CD4-positive, alpha-beta memory T cell (primary cell): ENCODE data around the gene RRP8. TPM values are rescaled to one million over a fixed set of nuclear protein-coding genes. Genes with fewer than 3 reads are reported as not detected.

Source experiments
- CTCF ChIA-PET: fragments of 350-600 bp; sonication (Branson Sonifier 250); formaldehyde crosslinking; loops from one replicate; lab custom pipeline; 2021; ENCODE audit warnings: inconsistent platforms; ENCODE audit not compliant: partially characterized antibody; lab: Charles Lee
- POLR2A ChIA-PET: fragments of 350-600 bp; sonication (Branson Sonifier 250); formaldehyde crosslinking; loops from one replicate; lab custom pipeline; 2021; ENCODE audit not compliant: partially characterized antibody; lab: Charles Lee
- DNase-seq, 5 donors: peaks; one replicate each; pipeline versions ENCODE4 v3.0.0 to v3.0.0-alpha.2; 2020 to 2022; ENCODE audit warnings: mixed read lengths in 1 of 5
- H3K27ac ChIP-seq: one replicate; pipeline ENCODE4 v1.7.0; 2013; ENCODE audit warnings: low read depth, low read length
- H3K27me3 ChIP-seq: 2 replicates; pipeline ENCODE4 v1.7.0; 2013; ENCODE audit warnings: mild to moderate bottlenecking, low read length, moderate library complexity; ENCODE audit not compliant: insufficient read depth
- H3K36me3 ChIP-seq: 2 replicates; pipeline ENCODE4 v1.7.0; 2013; ENCODE audit warnings: mild to moderate bottlenecking, low read length, moderate library complexity; ENCODE audit not compliant: insufficient read depth
- H3K4me1 ChIP-seq: 2 replicates; pipeline ENCODE4 v1.7.0; 2013; ENCODE audit warnings: mild to moderate bottlenecking, low read length, moderate library complexity; ENCODE audit not compliant: insufficient read depth
- H3K4me3 ChIP-seq, 2 donors: one replicate each; pipeline ENCODE4 v1.7.0; 2013; ENCODE audit warnings: low read length in 2 of 2, mild to moderate bottlenecking in 1 of 2
- H3K9me3 ChIP-seq, 2 donors: one replicate each; pipeline ENCODE4 v1.7.0; 2013; ENCODE audit warnings: low read length in 2 of 2, control low read depth in 1 of 2; ENCODE audit not compliant: control insufficient read depth in 1 of 2
- H3K27ac Mint-ChIP-seq, 7 donors: one replicate each; pipeline ENCODE4 v1.8.0; 2020 to 2021; ENCODE audit warnings: mixed read lengths in 7 of 7, mild to moderate bottlenecking in 6 of 7, inconsistent platforms in 3 of 7, moderate library complexity in 3 of 7
- H3K27me3 Mint-ChIP-seq, 2 donors: one replicate each; pipeline ENCODE4 v1.8.0; 2020 to 2021; ENCODE audit warnings: mixed read lengths in 2 of 2
- H3K36me3 Mint-ChIP-seq, 2 donors: one replicate each; pipeline ENCODE4 v1.8.0; 2020 to 2021; ENCODE audit warnings: mixed read lengths in 2 of 2, inconsistent platforms in 1 of 2, mild to moderate bottlenecking in 1 of 2
- H3K4me1 Mint-ChIP-seq, 4 donors: one replicate each; pipeline ENCODE4 v1.8.0; 2020 to 2021; ENCODE audit warnings: mixed read lengths in 4 of 4, mild to moderate bottlenecking in 1 of 4
- H3K4me3 Mint-ChIP-seq, 8 donors: one replicate each; pipeline ENCODE4 v1.8.0; 2020 to 2021; ENCODE audit warnings: mixed read lengths in 8 of 8, mild to moderate bottlenecking in 7 of 8, moderate library complexity in 6 of 8, inconsistent platforms in 3 of 8
- H3K9me3 Mint-ChIP-seq, 8 donors: one replicate each; pipeline ENCODE4 v1.8.0; 2020 to 2021; ENCODE audit warnings: mixed read lengths in 8 of 8, mild to moderate bottlenecking in 5 of 8, inconsistent platforms in 3 of 8, moderate library complexity in 1 of 8
- intact Hi-C: fragments of 100-400 bp; cut with micrococcal nuclease; formaldehyde crosslinking; loops from one replicate; pipeline ENCODE4 v1.15.1; 2023
- polyA plus RNA-seq, 2 donors: library from polyadenylated mRNA; unstranded; fragments of 300-500 nt; fragmentation: Illumina TruSeq; gene quantifications; one replicate each; pipeline ENCODE4 v1.2.3, GENCODE V29; 2021
- total RNA-seq, 2 experiments: library from RNA; stranded (reverse); gene quantifications; one replicate each; pipeline ENCODE4 v1.2.3, GENCODE V29; 2021

The RRP8 gene
- total and polyA plus RNA-seq, 4 experiments from 2014 or later: 19.5 to 36.0 (median 29.2) TPM

DNA sequence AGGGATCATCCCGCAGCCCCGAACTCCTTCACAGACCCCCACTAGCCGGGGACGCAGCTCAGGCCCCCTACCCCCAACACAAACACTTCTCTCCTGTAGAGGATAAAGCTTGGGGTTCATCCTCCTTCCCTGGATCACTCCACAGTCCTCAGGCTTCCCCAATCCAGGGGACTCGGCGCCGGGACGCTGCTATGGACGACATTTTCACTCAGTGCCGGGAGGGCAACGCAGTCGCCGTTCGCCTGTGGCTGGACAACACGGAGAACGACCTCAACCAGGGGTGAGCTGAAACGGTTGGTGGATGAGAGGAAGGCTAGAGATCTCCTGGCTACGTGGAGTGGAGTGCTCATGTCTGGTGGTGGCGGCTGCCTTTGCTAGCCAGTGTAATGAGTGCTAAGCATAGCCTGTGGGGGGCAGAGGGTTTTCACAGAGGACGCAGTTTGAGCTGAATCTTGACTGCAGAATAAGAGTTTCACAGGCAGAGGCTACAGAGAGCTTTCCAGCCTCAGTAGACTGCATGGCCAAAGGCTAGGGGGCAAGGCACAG lies 738 bp upstream of the RRP8 start:
- CTCF ChIA-PET: interaction anchor here (0.8 to 7.6 kb wide), 29 partner anchors 8 to 214 kb away, joined by 3 to 109 read pairs (median 4); partner anchors contain the start of genes ARFIP2, MRPL17, SMPD1 and TAF10
- POLR2A ChIA-PET: interaction anchor here (0.5 to 9.6 kb wide), 23 partner anchors 8 to 225 kb away, joined by 3 to 132 read pairs (median 6); partner anchors contain the start of genes DCHS1, MRPL17, SMPD1 and TAF10
- H3K27me3 ChIP-seq: no peaks in the 10 kb centered on the region
- no peaks in the 10 kb centered on the region for H3K9me3 ChIP-seq
- H3K36me3 ChIP-seq: peaks cover 41% of the 10 kb centered on the region
- H3K27me3 Mint-ChIP-seq: no peaks in the 10 kb centered on the region
- no peak overlapping the region for H3K4me3 Mint-ChIP-seq
- intact Hi-C loops: loop anchor here (1.0 to 5.0 kb wide), 8 partner anchors 8 to 369 kb away; partner anchors contain the start of genes FHIP1B, MRPL17, TAF10 and TPP1
- no peak overlapping the region for H3K27ac Mint-ChIP-seq
- DNase-seq: peak; percentile 56 to 65 (median 58)
- peak overlapping the region; percentile 94 to 96 for H3K4me3 ChIP-seq
- H3K36me3 Mint-ChIP-seq: peaks cover 10 to 40% of the 10 kb centered on the region in 2 donors
- H3K4me1 Mint-ChIP-seq: peaks cover 6 to 38% (median 20%) of the 10 kb centered on the region in 4 donors
- H3K9me3 Mint-ChIP-seq: no peaks in the 10 kb centered on the region
- peaks cover 67% of the 10 kb centered on the region for H3K4me1 ChIP-seq
- peak overlapping the region; percentile 85 for H3K27ac ChIP-seq

DNA sequence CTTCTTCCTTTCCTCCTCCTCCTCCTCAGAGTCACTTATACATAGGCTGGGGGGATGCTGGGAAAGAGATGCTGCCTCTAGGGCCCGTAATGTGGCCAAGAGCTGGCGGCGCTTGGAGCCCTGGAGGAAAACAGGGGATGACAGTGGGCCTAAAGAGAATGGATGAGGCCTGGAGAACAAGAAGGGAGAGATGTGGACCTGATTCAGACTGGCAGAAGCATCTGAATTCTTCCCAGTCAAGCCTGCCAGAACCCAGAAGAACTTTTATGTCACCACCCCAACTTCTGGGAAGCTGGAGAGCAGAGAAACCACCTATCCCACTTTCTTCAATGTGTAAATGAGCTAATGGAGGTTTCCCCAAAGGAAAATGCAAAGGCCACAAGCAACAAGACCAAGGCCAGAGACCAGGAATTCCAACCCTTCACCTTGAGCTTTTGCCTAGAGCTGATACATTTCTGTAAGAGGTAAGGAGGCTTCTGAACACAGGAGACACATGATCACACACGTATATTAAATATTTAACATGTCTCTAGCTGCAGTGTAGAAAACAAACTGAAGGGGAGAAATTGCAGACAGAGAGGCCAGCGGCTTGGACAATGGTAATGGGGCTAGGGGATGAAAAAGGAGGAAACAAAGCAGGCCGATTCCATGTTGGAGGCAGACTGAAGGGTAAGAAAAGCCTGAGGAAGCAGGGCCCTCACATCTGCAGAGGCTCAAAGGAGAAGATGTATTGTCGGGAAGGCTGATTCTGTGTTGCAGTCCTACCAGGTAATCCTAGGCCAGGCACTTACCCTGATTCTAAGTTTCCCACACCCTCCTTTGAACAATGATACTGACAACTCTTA lies 1.1 kb downstream of the RRP8 start:
- CTCF ChIA-PET: interaction anchor here (0.5 to 7.6 kb wide), 13 partner anchors 11 to 144 kb away, joined by 3 to 109 read pairs (median 7); partner anchors contain the start of genes MRPL17, TAF10 and TPP1

DNA sequence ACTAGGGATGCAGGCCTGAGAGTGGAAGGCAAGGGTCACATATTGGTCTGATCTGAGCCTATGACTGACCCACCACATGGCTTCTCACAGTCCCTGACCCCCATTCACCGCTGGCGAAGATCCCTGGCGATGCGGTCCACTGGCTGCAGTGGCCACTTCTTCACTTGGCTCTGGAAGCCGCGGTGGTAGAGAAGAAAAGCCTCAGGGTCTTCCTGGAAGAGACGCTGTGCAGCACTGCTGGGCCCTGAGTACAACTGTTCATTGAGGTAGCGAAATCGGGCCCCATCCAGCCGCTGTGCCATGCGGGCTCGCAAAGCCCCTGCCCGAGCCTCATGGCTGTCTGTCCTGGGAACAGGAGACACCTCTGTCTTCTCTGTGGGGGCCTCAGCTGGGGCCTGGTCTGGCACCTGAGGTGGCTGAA lies 2.4 kb downstream of the RRP8 start:
- POLR2A ChIA-PET: interaction anchor here (4.6 kb wide), 1 partner anchor 11 kb away, joined by 69 read pairs; the partner anchor contains the start of gene TAF10
- no peak for DNase-seq
- Histone ChIP-seq H3K9me3 (no peaks in the 10 kb centered on the region), H3K4me3 (no peak overlapping the region), H3K27ac (no peak overlapping the region), H3K27me3 (no peaks in the 10 kb centered on the region), H3K36me3 (peaks cover 39% of the 10 kb centered on the region), H3K4me1 (peaks cover 38% of the 10 kb centered on the region)
- CTCF ChIA-PET: no interaction called here
- intact Hi-C loops: loop anchor here (5.0 kb wide), 2 partner anchors 69 to 224 kb away; no protein-coding TSS in a partner anchor
- Mint-ChIP-seq H3K9me3 (no peaks in the 10 kb centered on the region), H3K4me3 (peak overlapping the region in 1 of 8 donors; percentile 35), H3K4me1 (peaks cover 18 to 23% (median 22%) of the 10 kb centered on the region in 4 donors), H3K27ac (peak overlapping the region in 2 of 7 donors; percentile 32 to 69), H3K36me3 (peaks cover 26 to 47% of the 10 kb centered on the region in 2 donors), H3K27me3 (no peaks in the 10 kb centered on the region)

More for the DNA sequence above, 1.1 kb downstream of the RRP8 start:
- no peaks in the 10 kb centered on the region for H3K9me3 Mint-ChIP-seq
- no peaks in the 10 kb centered on the region for H3K27me3 Mint-ChIP-seq
- H3K36me3 ChIP-seq: peaks cover 39% of the 10 kb centered on the region
- H3K27ac ChIP-seq: peak overlapping the region; percentile 85
- H3K9me3 ChIP-seq: no peaks in the 10 kb centered on the region
- H3K4me3 Mint-ChIP-seq: peak overlapping the region in 1 of 8 donors; percentile 63
- POLR2A ChIA-PET: interaction anchor here (0.6 to 9.6 kb wide), 7 partner anchors 10 to 183 kb away, joined by 3 to 132 read pairs (median 3); partner anchors contain the start of genes APBB1, MRPL17, TAF10 and TPP1
- no peaks in the 10 kb centered on the region for H3K27me3 ChIP-seq
- peak overlapping the region; percentile 94 to 96 for H3K4me3 ChIP-seq
- H3K36me3 Mint-ChIP-seq: peaks cover 25 to 41% of the 10 kb centered on the region in 2 donors
- peaks cover 18 to 30% (median 23%) of the 10 kb centered on the region in 4 donors for H3K4me1 Mint-ChIP-seq
- intact Hi-C loops: loop anchor here (5.0 kb wide), 2 partner anchors 70 to 225 kb away; no protein-coding TSS in a partner anchor
- H3K4me1 ChIP-seq: peaks cover 51% of the 10 kb centered on the region
- peak overlapping the region in 4 of 7 donors; percentile 32 to 73 (median 68) for H3K27ac Mint-ChIP-seq
- no peak for DNase-seq

DNA sequence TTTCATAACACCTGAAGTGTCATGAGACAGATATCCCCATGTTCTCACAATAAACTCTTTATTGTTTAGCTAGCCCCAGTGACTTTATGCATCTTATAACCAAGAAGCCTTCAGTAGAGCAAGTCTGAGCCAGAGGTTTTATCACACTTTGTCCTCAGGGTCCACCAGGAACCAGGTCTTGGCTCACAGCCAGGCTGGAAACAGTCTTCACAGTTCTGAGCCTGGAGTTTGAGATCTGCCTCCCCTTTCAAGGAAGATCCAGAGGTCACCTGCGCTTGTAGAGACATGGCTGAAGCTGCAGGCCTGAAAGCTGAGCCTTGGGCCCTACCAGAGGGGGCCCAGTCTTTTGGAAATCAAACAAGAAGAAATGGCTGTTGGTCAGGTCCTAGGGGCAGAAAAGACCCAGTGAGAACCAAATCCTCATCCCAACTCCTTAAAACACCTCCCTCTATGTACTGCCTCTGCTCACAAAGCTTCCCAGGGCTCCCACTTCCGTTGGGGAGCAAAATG lies 3.5 kb downstream of the RRP8 start:
- intact Hi-C loops: loop anchor here (5.0 kb wide), 2 partner anchors 68 to 223 kb away; no protein-coding TSS in a partner anchor
- DNase-seq: no peak
- Histone ChIP-seq H3K27ac (no peak overlapping the region), H3K4me3 (no peak overlapping the region), H3K36me3 (peaks cover 44% of the 10 kb centered on the region), H3K27me3 (no peaks in the 10 kb centered on the region), H3K4me1 (peaks cover 27% of the 10 kb centered on the region), H3K9me3 (no peaks in the 10 kb centered on the region)
- H3K9me3 Mint-ChIP-seq: no peaks in the 10 kb centered on the region
- H3K27ac Mint-ChIP-seq: peak overlapping the region in 2 of 7 donors; percentile 24 to 37
- POLR2A ChIA-PET: interaction anchor here (1.4 to 2.3 kb wide), 2 partner anchors 12 to 19 kb away, joined by 4 to 12 read pairs; partner anchors contain the start of genes TAF10 and TPP1
- no peaks in the 10 kb centered on the region for H3K27me3 Mint-ChIP-seq
- CTCF ChIA-PET: interaction anchor here (1.1 kb wide), 1 partner anchor 83 kb away, joined by 3 read pairs; the partner anchor contains the start of gene MRPL17
- H3K4me3 Mint-ChIP-seq: no peak overlapping the region
- H3K36me3 Mint-ChIP-seq: peaks cover 31 to 53% of the 10 kb centered on the region in 2 donors
- H3K4me1 Mint-ChIP-seq: peaks cover 18 to 29% (median 23%) of the 10 kb centered on the region in 4 donors

GRCh38 chr11:6599449-6599848 lies 4.0 kb downstream of the RRP8 start:
- CTCF ChIA-PET: interaction anchor here (0.9 to 1.2 kb wide), 3 partner anchors 68 to 84 kb away, joined by 3 to 4 read pairs (median 3); partner anchors contain the start of gene MRPL17
- peaks cover 22% of the 10 kb centered on the region for H3K4me1 ChIP-seq
- Mint-ChIP-seq H3K9me3 (no peaks in the 10 kb centered on the region), H3K36me3 (peaks cover 32 to 56% of the 10 kb centered on the region in 2 donors), H3K4me1 (peaks cover 21 to 31% (median 25%) of the 10 kb centered on the region in 4 donors), H3K27me3 (no peaks in the 10 kb centered on the region), H3K27ac (peak overlapping the region in 2 of 7 donors; percentile 17 to 37), H3K4me3 (no peak overlapping the region)
- no peak overlapping the region for H3K4me3 ChIP-seq
- H3K36me3 ChIP-seq: peaks cover 44% of the 10 kb centered on the region
- intact Hi-C loops: no loop called here
- no peaks in the 10 kb centered on the region for H3K27me3 ChIP-seq
- no peaks in the 10 kb centered on the region for H3K9me3 ChIP-seq
- POLR2A ChIA-PET: interaction anchor here (1.4 to 2.3 kb wide), 2 partner anchors 13 to 20 kb away, joined by 4 to 12 read pairs; partner anchors contain the start of genes TAF10 and TPP1
- no peak overlapping the region for H3K27ac ChIP-seq
- DNase-seq: no peak

DNA sequence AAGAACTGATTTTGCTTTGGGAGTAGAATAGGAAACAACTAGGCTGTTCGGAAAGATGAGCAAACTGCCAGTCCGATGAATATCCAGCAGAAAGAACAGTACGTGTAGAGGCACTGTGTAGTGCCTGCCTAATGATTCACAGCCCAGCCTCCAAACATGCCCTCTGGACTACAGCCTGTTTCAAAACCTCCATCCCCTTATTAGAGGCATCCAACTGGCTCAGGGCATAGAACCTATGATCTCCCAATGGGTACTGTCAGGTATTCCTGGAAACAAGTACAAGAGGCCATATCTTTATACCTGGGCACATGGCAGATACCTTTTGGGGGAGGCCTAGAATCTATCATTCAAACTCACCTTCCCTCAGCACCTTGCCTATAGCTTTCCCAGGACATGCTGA lies 4.9 kb downstream of the RRP8 start:
- Histone ChIP-seq H3K36me3 (peaks cover 44% of the 10 kb centered on the region), H3K27ac (no peak overlapping the region), H3K9me3 (no peaks in the 10 kb centered on the region), H3K27me3 (no peaks in the 10 kb centered on the region), H3K4me3 (no peak overlapping the region), H3K4me1 (peaks cover 25% of the 10 kb centered on the region)
- ChIA-PET POLR2A (interaction anchor here (1.4 to 2.3 kb wide), 2 partner anchors 14 to 20 kb away, joined by 4 to 12 read pairs; partner anchors contain the start of genes TAF10 and TPP1), CTCF (interaction anchor here (0.9 to 1.2 kb wide), 2 partner anchors 67 to 85 kb away, joined by 3 to 4 read pairs; partner anchors contain the start of gene MRPL17)
- Mint-ChIP-seq H3K27me3 (no peaks in the 10 kb centered on the region), H3K27ac (peak overlapping the region in 2 of 7 donors; percentile 37 to 77), H3K9me3 (no peaks in the 10 kb centered on the region), H3K36me3 (peaks cover 39 to 65% of the 10 kb centered on the region in 2 donors), H3K4me1 (peaks cover 30 to 40% (median 34%) of the 10 kb centered on the region in 4 donors), H3K4me3 (no peak overlapping the region)
- intact Hi-C loops: no loop called here
- no peak for DNase-seq
